HAP-1 (cell line): Measurements from ENCODE around the gene ZNF483.
"Not testable (repeated sequence)": the region's sequence is repeated elsewhere in the genome, so short reads cannot be mapped to it uniquely, and the experiment has no call there.

ENCODE experiments used
- DNase-seq, 2 experiments: peaks; one replicate each; pipeline ENCODE4 v3.0.0-alpha.2; 2016 to 2020; ENCODE audit warnings: low spot score in 2 of 2
- H3K27me3 ChIP-seq: fragments of 250-450 bp; sonication (Bioruptor Pico); 2 replicates; pipeline ENCODE4 v1.5.1; 2020; ENCODE audit warnings: low read depth, mild to moderate bottlenecking, moderate library complexity
- H3K36me3 ChIP-seq: fragments of 250-450 bp; sonication (Bioruptor Pico); replicated peaks from 2 replicates; pipeline ENCODE4 v1.5.1; 2020; ENCODE audit warnings: mild to moderate bottlenecking
- H3K4me1 ChIP-seq: fragments of 250-450 bp; sonication (Bioruptor Pico); 2 replicates; pipeline ENCODE4 v1.5.1; 2020; ENCODE audit warnings: mild to moderate bottlenecking
- H3K4me3 ChIP-seq: fragments of 250-450 bp; sonication (Bioruptor Pico); 2 replicates; pipeline ENCODE4 v1.5.1; 2020; ENCODE audit warnings: mild to moderate bottlenecking, moderate library complexity
- H3K9me3 ChIP-seq: fragments of 250-450 bp; sonication (Bioruptor Pico); 2 replicates; pipeline ENCODE4 v1.5.1; 2020; ENCODE audit warnings: mild to moderate bottlenecking, moderate library complexity
- in situ Hi-C: fragments of 300-500 bp; cut with MboI; formaldehyde crosslinking; loops from 3 replicates; pipeline ENCODE4 v1.14.3; 2020; ENCODE audit warnings: low sequenced_read_pairs, inconsistent platforms, mixed read lengths

The ZNF483 gene

GRCh38 chr9:111514967-111515366 lies 10.0 kb upstream of the ZNF483 start:
- H3K36me3 ChIP-seq = no peaks in the 10 kb centered on the region
- peaks cover 2% of the 10 kb centered on the region; the same call in 1 of the 2 replicates for H3K4me1 ChIP-seq
- in situ Hi-C loops = no loop called here
- H3K27me3 ChIP-seq = no peaks in the 10 kb centered on the region
- H3K4me3 ChIP-seq = no peak overlapping the region
- no peak for DNase-seq
- H3K9me3 ChIP-seq = no peaks in the 10 kb centered on the region

- in situ Hi-C loops = no loop called here
- H3K4me3 ChIP-seq = no peak overlapping the region
- DNase-seq = peak in 1 of 2 experiments; percentile 29
- no peaks in the 10 kb centered on the region for H3K9me3 ChIP-seq
- peaks cover 2% of the 10 kb centered on the region; the same call in 1 of the 2 replicates for H3K4me1 ChIP-seq
- H3K27me3 ChIP-seq = no peaks in the 10 kb centered on the region
- no peaks in the 10 kb centered on the region for H3K36me3 ChIP-seq
These were observed 8.9 kb upstream of the ZNF483 start for GRCh38 chr9:111516061-111516465.

- Histone ChIP-seq H3K4me1 (peaks cover 8% of the 10 kb centered on the region), H3K36me3 (no peaks in the 10 kb centered on the region), H3K4me3 (peak overlapping the region; percentile 53), H3K27me3 (no peaks in the 10 kb centered on the region), H3K9me3 (no peaks in the 10 kb centered on the region)
- in situ Hi-C loops = no loop called here
- DNase-seq = no peak
These were observed 286 bp upstream of the ZNF483 start for GRCh38 chr9:111524731-111525055.

GRCh38 chr9:111527347-111527746 lies 2.4 kb downstream of the ZNF483 start:
- Histone ChIP-seq H3K9me3 (no peaks in the 10 kb centered on the region), H3K4me3 (no peak overlapping the region), H3K27me3 (no peaks in the 10 kb centered on the region), H3K4me1 (peaks cover 14% of the 10 kb centered on the region), H3K36me3 (no peaks in the 10 kb centered on the region)
- DNase-seq = no peak
- in situ Hi-C loops = no loop called here

GRCh38 chr9:111529787-111530186 lies 4.8 kb downstream of the ZNF483 start:
- H3K36me3 ChIP-seq = no peaks in the 10 kb centered on the region
- H3K4me1 ChIP-seq = peaks cover 14% of the 10 kb centered on the region
- H3K9me3 ChIP-seq = peaks cover 2% of the 10 kb centered on the region; the same call in 1 of the 2 replicates
- no peak overlapping the region for H3K4me3 ChIP-seq
- peak; percentile 82 to 99 for DNase-seq
- in situ Hi-C loops = no loop called here
- no peaks in the 10 kb centered on the region for H3K27me3 ChIP-seq

GRCh38 chr9:111531716-111532115 lies 6.7 kb downstream of the ZNF483 start:
- Histone ChIP-seq H3K36me3 (no peaks in the 10 kb centered on the region), H3K9me3 (peaks cover 2% of the 10 kb centered on the region; the same call in 1 of the 2 replicates), H3K4me1 (peaks cover 12% of the 10 kb centered on the region), H3K27me3 (no peaks in the 10 kb centered on the region), H3K4me3 (no peak overlapping the region)
- in situ Hi-C loops = no loop called here
- DNase-seq = no peak

GRCh38 chr9:111533099-111533790 lies 8.3 kb downstream of the ZNF483 start:
- DNase-seq = no peak
- peaks cover 2% of the 10 kb centered on the region; the same call in 1 of the 2 replicates for H3K9me3 ChIP-seq
- H3K4me1 ChIP-seq = peaks cover 12% of the 10 kb centered on the region
- no peaks in the 10 kb centered on the region for H3K36me3 ChIP-seq
- H3K27me3 ChIP-seq = no peaks in the 10 kb centered on the region
- H3K4me3 ChIP-seq = no peak overlapping the region
- in situ Hi-C loops = no loop called here

- no peaks in the 10 kb centered on the region; the same call in 1 of the 2 replicates for H3K36me3 ChIP-seq
- in situ Hi-C loops = no loop called here
- H3K27me3 ChIP-seq = no peaks in the 10 kb centered on the region
- peaks cover 31% of the 10 kb centered on the region for H3K9me3 ChIP-seq
- H3K4me1 ChIP-seq = no peaks in the 10 kb centered on the region
- no peak overlapping the region for H3K4me3 ChIP-seq
- DNase-seq = no peak
These were observed 17.7 kb downstream of the ZNF483 start for GRCh38 chr9:111542497-111543254.

GRCh38 chr9:111548623-111549022 lies 23.6 kb downstream of the ZNF483 start:
- no peaks in the 10 kb centered on the region for H3K36me3 ChIP-seq
- no peak for DNase-seq
- no peaks in the 10 kb centered on the region for H3K4me1 ChIP-seq
- no peak overlapping the region for H3K4me3 ChIP-seq
- H3K9me3 ChIP-seq = peaks cover 17% of the 10 kb centered on the region
- in situ Hi-C loops = no loop called here
- H3K27me3 ChIP-seq = no peaks in the 10 kb centered on the region

- H3K27me3 ChIP-seq, H3K4me1 ChIP-seq, H3K36me3 ChIP-seq, DNase-seq, in situ Hi-C loops, H3K4me3 ChIP-seq, H3K9me3 ChIP-seq: not testable (repeated sequence)
These were observed 30.4 kb downstream of the ZNF483 start for GRCh38 chr9:111555425-111555824.

GRCh38 chr9:111559000-111559610 lies 34.1 kb downstream of the ZNF483 start:
- no peak overlapping the region for H3K4me3 ChIP-seq
- DNase-seq = no peak
- H3K9me3 ChIP-seq = no peaks in the 10 kb centered on the region; the same call in 1 of the 2 replicates
- no peaks in the 10 kb centered on the region for H3K27me3 ChIP-seq
- in situ Hi-C loops = no loop called here
- H3K36me3 ChIP-seq = peaks cover 11% of the 10 kb centered on the region
- no peaks in the 10 kb centered on the region for H3K4me1 ChIP-seq

- peaks cover 15% of the 10 kb centered on the region for H3K36me3 ChIP-seq
- no peak for DNase-seq
- H3K4me1 ChIP-seq = no peaks in the 10 kb centered on the region
- no peaks in the 10 kb centered on the region for H3K27me3 ChIP-seq
- in situ Hi-C loops = no loop called here
- no peak overlapping the region for H3K4me3 ChIP-seq
- no peaks in the 10 kb centered on the region for H3K9me3 ChIP-seq
These were observed 36.3 kb downstream of the ZNF483 start for GRCh38 chr9:111561165-111561719.

- in situ Hi-C loops = no loop called here
- peaks cover 59% of the 10 kb centered on the region for H3K36me3 ChIP-seq
- no peaks in the 10 kb centered on the region for H3K27me3 ChIP-seq
- no peak for DNase-seq
- H3K9me3 ChIP-seq = no peaks in the 10 kb centered on the region
- no peaks in the 10 kb centered on the region for H3K4me1 ChIP-seq
- no peak overlapping the region for H3K4me3 ChIP-seq
These were observed 41.3 kb downstream of the ZNF483 start for GRCh38 chr9:111566234-111566633.

GRCh38 chr9:111568127-111568526 lies 43.1 kb downstream of the ZNF483 start:
- in situ Hi-C loops, DNase-seq, H3K27me3 ChIP-seq, H3K4me3 ChIP-seq, H3K9me3 ChIP-seq, H3K4me1 ChIP-seq: not testable (repeated sequence)
- H3K36me3 ChIP-seq = peaks cover 71% of the 10 kb centered on the region
